ENCODE data around the gene COPE. TPM values are rescaled to one million over a fixed set of nuclear protein-coding genes. Genes with fewer than 3 reads are reported as not detected.

COPE gene
- total and polyA plus RNA-seq, 2 of the 8 experiments (the other 6 are each of a cell fraction or from before 2014, with no cell fraction given) = 178 to 356 TPM

DNA sequence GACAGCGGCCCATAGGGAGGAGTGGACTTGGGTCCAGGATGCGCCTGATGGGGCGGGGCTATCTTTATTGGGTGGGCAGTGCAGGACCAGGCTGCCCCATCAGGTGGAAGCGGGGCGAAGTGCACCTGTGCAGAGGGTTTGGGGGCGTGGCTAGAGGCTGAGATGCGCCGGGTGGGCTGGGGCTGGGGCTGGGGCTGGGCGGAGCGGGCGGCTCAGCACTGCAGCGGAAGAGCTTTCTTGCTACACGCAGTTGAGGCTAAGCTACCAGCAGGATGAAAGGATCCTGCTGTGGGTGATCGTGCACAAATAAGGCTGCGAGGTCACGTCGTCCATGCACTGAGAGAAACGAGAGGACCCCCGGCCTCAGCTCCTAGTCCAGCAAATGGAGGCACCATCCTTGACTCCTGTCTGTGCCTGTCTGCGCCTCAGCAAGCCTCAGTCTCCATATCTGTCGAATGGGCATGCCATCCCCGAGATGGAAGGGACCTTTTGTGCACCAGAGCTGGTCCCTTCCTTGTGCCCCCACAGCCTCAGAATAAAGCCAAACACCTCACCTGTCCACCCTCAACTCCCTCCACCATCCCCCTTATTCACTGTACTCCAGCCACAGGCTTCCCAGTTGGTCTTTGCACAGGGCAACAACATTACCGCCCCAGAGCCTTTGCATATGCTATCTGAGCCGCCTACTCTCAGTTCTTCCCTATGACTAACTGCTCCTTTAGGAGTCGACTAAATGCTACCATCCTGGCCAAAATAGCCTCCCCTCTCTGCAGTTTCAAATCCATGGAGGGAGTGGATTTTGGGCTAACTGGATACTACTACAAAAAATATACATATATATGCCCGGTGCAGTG lies 42.8 kb upstream of the COPE start (continued):
- TF ChIP-seq RAD21 (IDR thresholded peaks at IDR 0.05 in 1 of 2, conservative IDR thresholded peaks at IDR 0.05 in 1 of 2; ENCODE audit: low read depth in 2 of 2, low read length in 2 of 2) (peak; percentile 33 to 45; a peak in 3 of 4 replicates), HDAC2 (IDR thresholded peaks at IDR 0.05; ENCODE audit: borderline replicate concordance in 1 of 2, low read depth in 2 of 2, low read length in 2 of 2) (peak in 1 of 2 experiments; percentile 100; a peak in 2 of 4 replicates), KDM1A (IDR thresholded peaks at IDR 0.05; ENCODE audit: borderline replicate concordance, low read length) (peak; percentile 100), NRF1 (IDR thresholded peaks at IDR 0.05; ENCODE audit: low read depth, low read length) (0 out of 2 replicates have a peak, but pooled peaks have one; percentile 11), EP300 (IDR thresholded peaks at IDR 0.05; ENCODE audit: borderline replicate concordance in 1 of 2, low read depth in 2 of 2, low read length in 2 of 2) (no peak)
- TF ChIP-seq, protein P1, sequence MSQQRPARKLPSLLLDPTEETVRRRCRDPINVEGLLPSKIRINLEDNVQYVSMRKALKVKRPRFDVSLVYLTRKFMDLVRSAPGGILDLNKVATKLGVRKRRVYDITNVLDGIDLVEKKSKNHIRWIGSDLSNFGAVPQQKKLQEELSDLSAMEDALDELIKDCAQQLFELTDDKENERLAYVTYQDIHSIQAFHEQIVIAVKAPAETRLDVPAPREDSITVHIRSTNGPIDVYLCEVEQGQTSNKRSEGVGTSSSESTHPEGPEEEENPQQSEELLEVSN (IDR thresholded peaks at IDR 0.05) = no peak
